HCT116 (cell line): Measurements from ENCODE around the gene USF2.

Experiments used
- ATF3 ChIP-seq: IDR thresholded peaks from 2 replicates; pipeline ENCODE4 v1.6.1; 2012
- EZH2 ChIP-seq: fragments of 200-600 bp; sonication (generic); IDR thresholded peaks from 2 replicates; pipeline ENCODE4 v1.6.1; 2017; ENCODE audit warnings: antibody characterized with exemption, mixed run types
- EZH2phosphoT487 ChIP-seq: fragments of 200-600 bp; IDR thresholded peaks from 2 replicates; pipeline ENCODE4 v1.6.1; 2018; ENCODE audit warnings: antibody characterized with exemption, borderline replicate concordance
- JUND ChIP-seq: IDR thresholded peaks from 2 replicates; pipeline ENCODE4 v1.6.1; 2012
- MAX ChIP-seq: IDR thresholded peaks from 2 replicates; pipeline ENCODE4 v1.6.1; 2012
- POLR2A ChIP-seq: IDR thresholded peaks from 2 replicates; pipeline ENCODE4 v1.7.0; 2011; ENCODE audit warnings: borderline replicate concordance; ENCODE audit not compliant: insufficient read depth, insufficient read length; ENCODE audit errors: extremely low read depth
- REST ChIP-seq: IDR thresholded peaks from 2 replicates; pipeline ENCODE4 v1.6.1; 2012; ENCODE audit warnings: low read depth
- SIN3A ChIP-seq: IDR thresholded peaks from 2 replicates; pipeline ENCODE4 v1.6.1; 2012; ENCODE audit warnings: low read depth
- SP1 ChIP-seq: IDR thresholded peaks from 2 replicates; pipeline ENCODE4 v1.6.1; 2012; ENCODE audit warnings: low read depth
- ZNF274 ChIP-seq: fragments of 200-500 bp; sonication (Bioruptor generic); IDR thresholded peaks from 2 replicates; pipeline ENCODE4 v1.6.1; 2014; ENCODE audit warnings: mild to moderate bottlenecking, low read depth, low read length, inconsistent platforms
- TF ChIP-seq, protein P1 (sequence below), 3 experiments: fragments of 200-600 bp in 1 of 3; sonication (generic) in 1 of 3; IDR thresholded peaks in 2 of 3; conservative IDR thresholded peaks in 1 of 3; 2 replicates each; pipeline ENCODE4 v1.5.1; 2012 to 2017; ENCODE audit warnings: low read depth in 2 of 3, low read length in 2 of 3, antibody characterized with exemption in 1 of 3, borderline replicate concordance in 1 of 3, control low read depth in 1 of 3, mild to moderate bottlenecking in 1 of 3, mixed read lengths in 1 of 3, mixed run types in 1 of 3, moderate library complexity in 1 of 3; ENCODE audit not compliant: insufficient read depth in 1 of 3
- TF ChIP-seq, protein P2 (sequence below): IDR thresholded peaks from 2 replicates; pipeline ENCODE4 v1.6.1; 2011; ENCODE audit warnings: mild to moderate bottlenecking, low read length, moderate library complexity; ENCODE audit not compliant: insufficient replicate concordance; ENCODE audit errors: extremely low read depth

- no peak for TF ChIP-seq MAX
- TF ChIP-seq SIN3A = 0 out of 2 replicates have a peak, but pooled peaks have one; percentile 10
- TF ChIP-seq, protein P1, sequence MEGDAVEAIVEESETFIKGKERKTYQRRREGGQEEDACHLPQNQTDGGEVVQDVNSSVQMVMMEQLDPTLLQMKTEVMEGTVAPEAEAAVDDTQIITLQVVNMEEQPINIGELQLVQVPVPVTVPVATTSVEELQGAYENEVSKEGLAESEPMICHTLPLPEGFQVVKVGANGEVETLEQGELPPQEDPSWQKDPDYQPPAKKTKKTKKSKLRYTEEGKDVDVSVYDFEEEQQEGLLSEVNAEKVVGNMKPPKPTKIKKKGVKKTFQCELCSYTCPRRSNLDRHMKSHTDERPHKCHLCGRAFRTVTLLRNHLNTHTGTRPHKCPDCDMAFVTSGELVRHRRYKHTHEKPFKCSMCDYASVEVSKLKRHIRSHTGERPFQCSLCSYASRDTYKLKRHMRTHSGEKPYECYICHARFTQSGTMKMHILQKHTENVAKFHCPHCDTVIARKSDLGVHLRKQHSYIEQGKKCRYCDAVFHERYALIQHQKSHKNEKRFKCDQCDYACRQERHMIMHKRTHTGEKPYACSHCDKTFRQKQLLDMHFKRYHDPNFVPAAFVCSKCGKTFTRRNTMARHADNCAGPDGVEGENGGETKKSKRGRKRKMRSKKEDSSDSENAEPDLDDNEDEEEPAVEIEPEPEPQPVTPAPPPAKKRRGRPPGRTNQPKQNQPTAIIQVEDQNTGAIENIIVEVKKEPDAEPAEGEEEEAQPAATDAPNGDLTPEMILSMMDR (IDR thresholded peaks at IDR 0.05 in 2 of 3, conservative IDR thresholded peaks at IDR 0.05 in 1 of 3; ENCODE audit: borderline replicate concordance in 1 of 3, insufficient read depth in 1 of 3, low read depth in 2 of 3, low read length in 2 of 3) = no peak
- no peak for TF ChIP-seq EZH2phosphoT487
- TF ChIP-seq REST = no peak
- TF ChIP-seq JUND = no peak
- no peak for TF ChIP-seq POLR2A
- TF ChIP-seq ZNF274 = no peak
- TF ChIP-seq EZH2 = no peak
- TF ChIP-seq SP1 = no peak
- TF ChIP-seq, protein P2, sequence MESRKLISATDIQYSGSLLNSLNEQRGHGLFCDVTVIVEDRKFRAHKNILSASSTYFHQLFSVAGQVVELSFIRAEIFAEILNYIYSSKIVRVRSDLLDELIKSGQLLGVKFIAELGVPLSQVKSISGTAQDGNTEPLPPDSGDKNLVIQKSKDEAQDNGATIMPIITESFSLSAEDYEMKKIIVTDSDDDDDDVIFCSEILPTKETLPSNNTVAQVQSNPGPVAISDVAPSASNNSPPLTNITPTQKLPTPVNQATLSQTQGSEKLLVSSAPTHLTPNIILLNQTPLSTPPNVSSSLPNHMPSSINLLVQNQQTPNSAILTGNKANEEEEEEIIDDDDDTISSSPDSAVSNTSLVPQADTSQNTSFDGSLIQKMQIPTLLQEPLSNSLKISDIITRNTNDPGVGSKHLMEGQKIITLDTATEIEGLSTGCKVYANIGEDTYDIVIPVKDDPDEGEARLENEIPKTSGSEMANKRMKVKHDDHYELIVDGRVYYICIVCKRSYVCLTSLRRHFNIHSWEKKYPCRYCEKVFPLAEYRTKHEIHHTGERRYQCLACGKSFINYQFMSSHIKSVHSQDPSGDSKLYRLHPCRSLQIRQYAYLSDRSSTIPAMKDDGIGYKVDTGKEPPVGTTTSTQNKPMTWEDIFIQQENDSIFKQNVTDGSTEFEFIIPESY = no peak
- no peak for TF ChIP-seq ATF3
Observed at GRCh38 chr19:35266520-35267352, 2.0 kb upstream of the USF2 start.
